ENCODE measurements around the gene SCO1.
"Not testable (repeated sequence)": the region's sequence is repeated elsewhere in the genome, so short reads cannot be mapped to it uniquely, and the experiment has no call there.

The SCO1 gene

GRCh38 chr17:10697092-10698081 lies at the start of gene SCO1, which contains the start of gene ADPRM:
Gene SCO1 (minus strand): TSS chr17:10697533. CDS start chr17:10697507, 26 bp downstream.
Gene ADPRM (plus strand): TSS chr17:10697594. CDS start chr17:10704927, 7,333 bp downstream.
- peak; percentile 42 to 96 (median 88) for DNase-seq

- DNase-seq: no peak
Measured at GRCh38 chr17:10745231-10745630, 47.9 kb upstream of the SCO1 start.

GRCh38 chr17:10744501-10745000 lies 47.2 kb upstream of the SCO1 start:
- no peak for DNase-seq

- no peak for DNase-seq
Measured at GRCh38 chr17:10743316-10744009, 46.1 kb upstream of the SCO1 start.

GRCh38 chr17:10742431-10742830 lies 45.1 kb upstream of the SCO1 start:
- DNase-seq: no peak

GRCh38 chr17:10741416-10742135 lies 44.2 kb upstream of the SCO1 start:
- no peak for DNase-seq

GRCh38 chr17:10739386-10739785 lies 42.1 kb upstream of the SCO1 start:
- no peak for DNase-seq

GRCh38 chr17:10738521-10739258 lies 41.4 kb upstream of the SCO1 start:
- DNase-seq: no peak

GRCh38 chr17:10737736-10738135 lies 40.4 kb upstream of the SCO1 start:
- DNase-seq: no peak

- peak in 44 of 56 donors; percentile 3 to 80 (median 32) for DNase-seq
Measured at GRCh38 chr17:10737168-10737622, 39.9 kb upstream of the SCO1 start.

GRCh38 chr17:10735821-10736220 lies 38.5 kb upstream of the SCO1 start:
- no peak for DNase-seq

GRCh38 chr17:10735251-10735650 lies 37.9 kb upstream of the SCO1 start:
- no peak for DNase-seq

- no peak for DNase-seq
Measured at GRCh38 chr17:10733666-10734065, 36.3 kb upstream of the SCO1 start.

GRCh38 chr17:10732121-10732520 lies 34.8 kb upstream of the SCO1 start:
- DNase-seq: not testable (repeated sequence)

- DNase-seq: no peak
Measured at GRCh38 chr17:10731408-10731879, 34.1 kb upstream of the SCO1 start.

GRCh38 chr17:10730247-10730646 lies 32.9 kb upstream of the SCO1 start:
- DNase-seq: not testable (repeated sequence)

- DNase-seq: peak in 49 of 56 donors; percentile 21 to 80 (median 54)
Measured at GRCh38 chr17:10729334-10730193, 32.2 kb upstream of the SCO1 start, which contains the start of gene TMEM220. Gene TMEM220 (minus strand): TSS chr17:10730023. CDS start chr17:10729851, 172 bp downstream.

GRCh38 chr17:10728331-10728892 lies 31.1 kb upstream of the SCO1 start:
- no peak for DNase-seq

- DNase-seq: no peak
Measured at GRCh38 chr17:10727192-10727591, 29.9 kb upstream of the SCO1 start.
